DND-41 (cell line): ENCODE measurements around the gene C1orf216.
"Not testable (repeated sequence)": the region's sequence is repeated elsewhere in the genome, so short reads cannot be mapped to it uniquely, and the experiment has no call there.

Experiments used
- ATAC-seq: fragments of 200-7000 bp; cut with Tn5 transposase; 3 replicates; pipeline ENCODE4 v1.9.1; 2021; ENCODE audit warnings: low read depth; ENCODE audit not compliant: insufficient read depth
- DNase-seq: peaks from one replicate; pipeline ENCODE4 v3.0.0-alpha.2; 2020
- H2AFZ ChIP-seq: 2 replicates; pipeline ENCODE4 v1.6.0; 2012; ENCODE audit warnings: low read depth, low read length
- H3K27ac ChIP-seq: 2 replicates; pipeline ENCODE4 v1.5.1; 2012; ENCODE audit warnings: low read length, inconsistent platforms
- H3K27me3 ChIP-seq: fragments of 200-600 bp; sonication (generic); 2 replicates; pipeline ENCODE4 v1.6.0; 2012; ENCODE audit warnings: low read length, mild to moderate bottlenecking, inconsistent platforms; ENCODE audit not compliant: insufficient read depth, poor library complexity
- H3K36me3 ChIP-seq: 2 replicates; pipeline ENCODE4 v1.5.1; 2012; ENCODE audit warnings: low read length, inconsistent platforms; ENCODE audit not compliant: insufficient read depth
- H3K4me1 ChIP-seq: 2 replicates; pipeline ENCODE4 v1.5.1; 2012; ENCODE audit warnings: mild to moderate bottlenecking, low read length; ENCODE audit not compliant: insufficient read depth
- H3K4me2 ChIP-seq: 2 replicates; pipeline ENCODE4 v1.6.0; 2012; ENCODE audit warnings: mild to moderate bottlenecking, moderate library complexity, low read length, inconsistent platforms; ENCODE audit not compliant: insufficient read depth
- H3K4me3 ChIP-seq, 2 experiments: fragments of 200-600 bp in 1 of 2; shearing (Covaris generic) in 1 of 2; 2 replicates each; pipeline ENCODE4 v1.5.1; 2012 to 2016; ENCODE audit warnings: inconsistent platforms in 2 of 2, low read length in 2 of 2, mild to moderate bottlenecking in 2 of 2, low read depth in 1 of 2, moderate library complexity in 1 of 2
- H3K79me2 ChIP-seq: 2 replicates; pipeline ENCODE4 v1.6.0; 2012; ENCODE audit warnings: low read length, inconsistent platforms; ENCODE audit not compliant: insufficient read depth
- H3K9ac ChIP-seq: 2 replicates; pipeline ENCODE4 v1.6.0; 2012; ENCODE audit warnings: low read depth, mild to moderate bottlenecking, inconsistent platforms, low read length, moderate library complexity
- H3K9me3 ChIP-seq: 2 replicates; pipeline ENCODE4 v1.5.1; 2012; ENCODE audit warnings: low read length, moderate library complexity, mild to moderate bottlenecking, inconsistent platforms; ENCODE audit not compliant: insufficient read depth, severe bottlenecking
- H4K20me1 ChIP-seq: 2 replicates; pipeline ENCODE4 v1.6.0; 2012; ENCODE audit warnings: low read length; ENCODE audit not compliant: insufficient read depth
- EZH2 ChIP-seq: IDR thresholded peaks from 3 replicates; pipeline ENCODE4 v1.6.1; 2012; ENCODE audit warnings: borderline replicate concordance, low read depth, mild to moderate bottlenecking, moderate library complexity, low read length, inconsistent platforms; ENCODE audit not compliant: severe bottlenecking
- TF ChIP-seq, protein P1 (sequence below): IDR thresholded peaks from 2 replicates; pipeline ENCODE4 v1.5.1; 2012; ENCODE audit warnings: borderline replicate concordance, low read length, moderate library complexity, mild to moderate bottlenecking; ENCODE audit not compliant: poor library complexity, severe bottlenecking; ENCODE audit errors: extremely low read depth

C1orf216 gene

DNA sequence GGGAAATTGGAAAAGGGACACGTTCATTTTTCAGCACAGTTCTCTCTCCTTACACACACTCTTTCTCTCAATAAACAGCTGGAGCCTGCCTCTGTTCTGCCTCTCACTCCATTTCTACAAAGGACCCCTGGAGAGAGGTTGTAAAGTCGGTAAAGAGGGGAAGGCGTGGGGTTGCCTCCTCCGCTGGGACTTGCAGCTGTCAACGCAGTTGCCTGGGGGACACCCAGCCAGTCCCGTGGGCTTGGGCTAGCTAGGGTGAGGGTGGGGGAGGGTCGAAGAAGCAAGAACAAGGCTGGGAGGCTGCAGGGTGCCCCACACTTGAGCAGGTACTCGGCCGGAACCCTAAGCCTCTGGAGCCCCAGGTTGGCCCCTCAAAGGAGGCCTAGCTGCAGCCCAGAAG is 27.6 kb downstream of the C1orf216 start:
- Histone ChIP-seq H3K4me2 (no peak overlapping the region), H3K4me1 (no peaks in the 10 kb centered on the region), H3K4me3 (no peak overlapping the region), H3K9ac (no peak overlapping the region), H4K20me1 (no peaks in the 10 kb centered on the region), H3K36me3 (no peaks in the 10 kb centered on the region), H2AFZ (no peak overlapping the region), H3K9me3 (no peaks in the 10 kb centered on the region), H3K27me3 (peaks cover 5% of the 10 kb centered on the region), H3K79me2 (no peaks in the 10 kb centered on the region), H3K27ac (no peak overlapping the region)
- ATAC-seq (no peak), DNase-seq (no peak)
- TF ChIP-seq EZH2: no peak
- TF ChIP-seq, protein P1, sequence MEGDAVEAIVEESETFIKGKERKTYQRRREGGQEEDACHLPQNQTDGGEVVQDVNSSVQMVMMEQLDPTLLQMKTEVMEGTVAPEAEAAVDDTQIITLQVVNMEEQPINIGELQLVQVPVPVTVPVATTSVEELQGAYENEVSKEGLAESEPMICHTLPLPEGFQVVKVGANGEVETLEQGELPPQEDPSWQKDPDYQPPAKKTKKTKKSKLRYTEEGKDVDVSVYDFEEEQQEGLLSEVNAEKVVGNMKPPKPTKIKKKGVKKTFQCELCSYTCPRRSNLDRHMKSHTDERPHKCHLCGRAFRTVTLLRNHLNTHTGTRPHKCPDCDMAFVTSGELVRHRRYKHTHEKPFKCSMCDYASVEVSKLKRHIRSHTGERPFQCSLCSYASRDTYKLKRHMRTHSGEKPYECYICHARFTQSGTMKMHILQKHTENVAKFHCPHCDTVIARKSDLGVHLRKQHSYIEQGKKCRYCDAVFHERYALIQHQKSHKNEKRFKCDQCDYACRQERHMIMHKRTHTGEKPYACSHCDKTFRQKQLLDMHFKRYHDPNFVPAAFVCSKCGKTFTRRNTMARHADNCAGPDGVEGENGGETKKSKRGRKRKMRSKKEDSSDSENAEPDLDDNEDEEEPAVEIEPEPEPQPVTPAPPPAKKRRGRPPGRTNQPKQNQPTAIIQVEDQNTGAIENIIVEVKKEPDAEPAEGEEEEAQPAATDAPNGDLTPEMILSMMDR: no peak

DNA sequence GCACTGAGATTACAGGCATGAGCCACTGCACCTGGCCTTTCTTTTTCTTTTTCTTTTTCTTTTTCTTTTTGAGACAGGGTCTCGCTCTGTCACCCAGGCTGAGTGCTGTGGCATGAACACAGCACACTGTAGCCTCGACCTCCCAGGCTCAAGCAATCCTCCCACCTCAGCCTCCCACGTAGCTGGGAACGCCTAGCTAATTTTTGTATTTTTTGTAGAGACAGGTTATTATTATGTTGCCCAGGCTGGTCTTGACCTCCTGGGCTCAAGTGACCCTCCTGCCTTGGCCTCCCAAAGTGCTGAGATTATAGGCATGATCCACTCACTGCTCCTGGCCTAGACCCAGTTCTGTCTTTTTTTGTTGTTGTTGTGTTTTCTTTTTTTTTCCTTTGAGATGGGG is 28.6 kb downstream of the C1orf216 start:
- H3K4me2 ChIP-seq: not testable (repeated sequence)

DNA sequence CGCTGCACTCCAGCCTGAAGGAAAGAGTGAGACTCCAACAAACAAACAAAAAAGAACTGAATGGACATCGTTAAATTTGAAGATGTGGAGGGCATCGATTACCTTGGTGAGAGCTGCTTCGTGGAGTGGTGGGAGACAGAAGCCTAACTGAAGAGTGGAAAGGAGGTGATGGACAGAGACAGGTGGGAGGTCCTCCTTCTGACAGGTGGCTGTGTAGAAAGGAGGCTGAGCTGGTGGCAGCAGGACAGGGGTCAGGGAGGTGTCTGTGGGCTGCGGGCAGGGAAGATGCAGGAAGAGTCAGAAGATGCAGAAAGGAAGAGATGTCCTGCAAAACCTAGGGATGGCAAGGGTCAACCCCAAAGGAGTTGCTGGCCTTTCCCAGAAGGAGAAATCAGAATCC is 30.5 kb downstream of the C1orf216 start:
- Histone ChIP-seq H3K4me2 (no peak overlapping the region), H3K9me3 (no peaks in the 10 kb centered on the region), H3K36me3 (no peaks in the 10 kb centered on the region), H4K20me1 (no peaks in the 10 kb centered on the region), H3K27me3 (peaks cover 23% of the 10 kb centered on the region), H3K79me2 (no peaks in the 10 kb centered on the region), H2AFZ (no peak overlapping the region), H3K4me3 (no peak overlapping the region), H3K27ac (no peak overlapping the region), H3K4me1 (no peaks in the 10 kb centered on the region), H3K9ac (no peak overlapping the region)
- DNase-seq: no peak
- no peak for ATAC-seq
- TF ChIP-seq EZH2: no peak
- TF ChIP-seq, protein P1: no peak

More for the DNA sequence above, 28.6 kb downstream of the C1orf216 start:
- not testable (repeated sequence) for DNase-seq, H4K20me1 ChIP-seq, H3K27me3 ChIP-seq, ATAC-seq, H3K4me1 ChIP-seq, H2AFZ ChIP-seq, H3K4me3 ChIP-seq, H3K9ac ChIP-seq, H3K9me3 ChIP-seq, H3K36me3 ChIP-seq, H3K79me2 ChIP-seq, H3K27ac ChIP-seq

DNA sequence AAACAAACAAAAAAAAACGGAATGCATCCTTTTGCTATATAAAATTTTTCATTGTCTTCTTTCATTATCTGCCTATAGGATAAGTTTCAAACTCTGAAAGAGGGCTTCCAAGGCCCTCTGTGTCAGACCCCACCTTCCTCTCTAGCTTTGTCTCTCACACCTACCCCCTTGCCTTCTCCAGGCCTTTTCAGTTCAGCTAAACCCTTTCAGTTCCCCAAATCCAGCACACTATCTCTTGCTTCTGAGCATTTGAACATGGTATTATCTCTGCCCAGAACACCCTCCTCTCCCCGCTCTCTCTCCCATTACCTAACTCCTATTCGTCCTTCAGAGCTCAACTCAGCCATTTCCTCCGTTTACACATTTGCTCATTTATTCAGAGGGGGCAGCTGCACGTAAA is 35.7 kb downstream of the C1orf216 start:
- Histone ChIP-seq H3K4me2 (no peak overlapping the region), H4K20me1 (no peaks in the 10 kb centered on the region), H3K79me2 (no peaks in the 10 kb centered on the region), H3K9me3 (no peaks in the 10 kb centered on the region), H3K27ac (no peak overlapping the region), H3K36me3 (no peaks in the 10 kb centered on the region), H3K27me3 (peaks cover 27% of the 10 kb centered on the region), H2AFZ (no peak overlapping the region), H3K4me1 (no peaks in the 10 kb centered on the region), H3K4me3 (no peak overlapping the region), H3K9ac (no peak overlapping the region)
- TF ChIP-seq EZH2: no peak
- TF ChIP-seq, protein P1: no peak
- no peak for ATAC-seq
- no peak for DNase-seq
